Measurements from ENCODE around the gene TRAF2. TPM values are rescaled to one million over a fixed set of nuclear protein-coding genes. Genes with fewer than 3 reads are reported as not detected.

Gene TRAF2
- total RNA-seq, 4 donors from 2014 or later, result 5.0 to 10.8 (median 10.6) TPM

- H3K4me1 ChIP-seq, result peaks cover 0 to 47% (median 20%) of the 10 kb centered on the region in 4 donors
- H3K36me3 ChIP-seq, result no peaks in the 10 kb centered on the region
- peak overlapping the region in 3 of 4 donors; percentile 42 to 88 (median 52) for H3K27ac ChIP-seq
- no peaks in the 10 kb centered on the region for H3K27me3 ChIP-seq
- WGBS, 2 donors, result 73 to 88% methylated on average over 23 to 38 of the region's 44 CpGs
- TF ChIP-seq, protein P1, sequence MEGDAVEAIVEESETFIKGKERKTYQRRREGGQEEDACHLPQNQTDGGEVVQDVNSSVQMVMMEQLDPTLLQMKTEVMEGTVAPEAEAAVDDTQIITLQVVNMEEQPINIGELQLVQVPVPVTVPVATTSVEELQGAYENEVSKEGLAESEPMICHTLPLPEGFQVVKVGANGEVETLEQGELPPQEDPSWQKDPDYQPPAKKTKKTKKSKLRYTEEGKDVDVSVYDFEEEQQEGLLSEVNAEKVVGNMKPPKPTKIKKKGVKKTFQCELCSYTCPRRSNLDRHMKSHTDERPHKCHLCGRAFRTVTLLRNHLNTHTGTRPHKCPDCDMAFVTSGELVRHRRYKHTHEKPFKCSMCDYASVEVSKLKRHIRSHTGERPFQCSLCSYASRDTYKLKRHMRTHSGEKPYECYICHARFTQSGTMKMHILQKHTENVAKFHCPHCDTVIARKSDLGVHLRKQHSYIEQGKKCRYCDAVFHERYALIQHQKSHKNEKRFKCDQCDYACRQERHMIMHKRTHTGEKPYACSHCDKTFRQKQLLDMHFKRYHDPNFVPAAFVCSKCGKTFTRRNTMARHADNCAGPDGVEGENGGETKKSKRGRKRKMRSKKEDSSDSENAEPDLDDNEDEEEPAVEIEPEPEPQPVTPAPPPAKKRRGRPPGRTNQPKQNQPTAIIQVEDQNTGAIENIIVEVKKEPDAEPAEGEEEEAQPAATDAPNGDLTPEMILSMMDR (IDR thresholded peaks at IDR 0.05), result no peak
- TF ChIP-seq EP300 (IDR thresholded peaks at IDR 0.05), result no peak
- no peak for TF ChIP-seq POLR2A (IDR thresholded peaks at IDR 0.05)
- no peak overlapping the region for H3K4me3 ChIP-seq
- no peaks in the 10 kb centered on the region for H3K9me3 ChIP-seq
- DNase-seq (ENCODE audit: low spot score in 2 of 2), result no peak
Measured at GRCh38 chr9:136952876-136953770, 66.8 kb downstream of the TRAF2 start.

DNA sequence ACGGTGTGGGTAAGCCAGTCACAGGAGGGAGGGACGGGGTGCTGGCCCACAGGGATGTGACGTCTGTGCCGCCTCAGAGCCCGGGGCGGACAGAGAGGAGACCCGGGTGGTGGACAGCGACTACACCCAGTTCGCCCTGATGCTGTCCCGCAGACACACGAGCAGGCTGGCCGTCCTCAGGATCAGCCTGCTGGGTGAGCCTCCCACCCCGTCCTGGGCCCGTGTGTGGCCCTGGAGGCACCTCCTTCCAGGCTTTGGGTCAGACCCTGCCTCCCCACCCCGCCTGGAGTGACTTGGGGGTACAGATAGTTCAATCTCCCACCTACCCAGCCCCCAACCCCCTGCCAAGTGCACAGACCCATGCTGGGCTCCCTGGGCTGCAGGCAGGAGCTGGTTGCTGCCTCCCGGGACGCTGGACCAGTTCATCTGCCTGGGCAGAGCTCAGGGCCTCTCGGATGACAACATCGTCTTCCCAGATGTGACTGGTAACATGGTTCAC lies 67.5 kb downstream of the TRAF2 start:
- DNase-seq (ENCODE audit: low spot score in 2 of 2), result no peak
- Histone ChIP-seq H3K27ac (peak overlapping the region in 1 of 4 donors; percentile 41), H3K36me3 (no peaks in the 10 kb centered on the region), H3K4me1 (peaks cover 0 to 47% (median 15%) of the 10 kb centered on the region in 4 donors), H3K4me3 (no peak overlapping the region), H3K27me3 (no peaks in the 10 kb centered on the region), H3K9me3 (no peaks in the 10 kb centered on the region)
- WGBS, 2 donors, result 76 to 84% methylated on average over 9 to 19 of the region's 19 CpGs
- no peak for TF ChIP-seq POLR2A (IDR thresholded peaks at IDR 0.05)
- TF ChIP-seq EP300 (IDR thresholded peaks at IDR 0.05), result no peak
- TF ChIP-seq, protein P1 (IDR thresholded peaks at IDR 0.05), result no peak

DNA sequence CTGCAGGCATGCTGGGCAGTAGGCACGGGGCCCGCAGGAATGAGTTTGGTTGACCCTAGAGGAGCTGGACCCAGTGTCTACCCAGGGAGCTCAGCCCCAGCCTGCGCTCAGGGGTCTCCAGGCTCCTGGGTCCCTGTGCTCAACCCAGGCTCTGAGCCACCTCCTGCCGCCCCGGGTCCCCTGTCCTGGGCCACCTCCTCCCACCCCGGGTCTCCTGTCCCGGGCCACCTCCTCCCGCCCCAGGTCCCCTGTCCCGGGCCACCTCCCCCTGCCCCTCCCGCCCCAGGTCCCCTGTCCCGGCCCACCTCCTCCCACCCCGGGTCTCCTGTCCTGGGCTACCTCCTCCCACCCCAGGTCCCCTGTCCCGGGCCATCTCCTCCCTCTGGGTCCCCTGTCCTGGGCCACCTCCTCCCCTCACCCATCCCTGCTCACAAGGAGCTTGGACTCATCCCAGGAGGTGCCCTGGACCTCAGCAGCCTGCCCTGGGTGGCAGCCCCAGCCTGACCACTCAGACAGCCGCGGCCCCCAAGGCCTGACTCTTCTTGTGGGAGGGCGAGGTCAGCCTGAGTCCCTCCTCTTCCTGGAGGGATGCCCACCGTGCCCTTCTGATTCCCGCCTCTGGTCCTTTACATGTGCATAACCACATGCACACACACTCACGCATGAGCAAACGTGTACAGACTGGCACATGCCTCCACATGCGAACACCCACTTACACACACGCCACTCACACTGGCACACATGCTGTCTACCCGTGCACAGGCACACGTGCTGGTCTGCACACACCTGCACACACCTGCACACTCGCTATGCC lies 68.2 kb downstream of the TRAF2 start:
- Histone ChIP-seq H3K4me3 (no peak overlapping the region), H3K27me3 (no peaks in the 10 kb centered on the region), H3K9me3 (no peaks in the 10 kb centered on the region), H3K4me1 (peaks cover 0 to 47% (median 15%) of the 10 kb centered on the region in 4 donors), H3K27ac (peak overlapping the region in 1 of 4 donors; percentile 41), H3K36me3 (no peaks in the 10 kb centered on the region)
- TF ChIP-seq POLR2A (IDR thresholded peaks at IDR 0.05), result no peak
- TF ChIP-seq, protein P1 (IDR thresholded peaks at IDR 0.05), result no peak
- no peak for DNase-seq (ENCODE audit: low spot score in 2 of 2)
- 84 to 86% methylated on average over 24 of the region's 25 CpGs for WGBS, 2 donors

DNA sequence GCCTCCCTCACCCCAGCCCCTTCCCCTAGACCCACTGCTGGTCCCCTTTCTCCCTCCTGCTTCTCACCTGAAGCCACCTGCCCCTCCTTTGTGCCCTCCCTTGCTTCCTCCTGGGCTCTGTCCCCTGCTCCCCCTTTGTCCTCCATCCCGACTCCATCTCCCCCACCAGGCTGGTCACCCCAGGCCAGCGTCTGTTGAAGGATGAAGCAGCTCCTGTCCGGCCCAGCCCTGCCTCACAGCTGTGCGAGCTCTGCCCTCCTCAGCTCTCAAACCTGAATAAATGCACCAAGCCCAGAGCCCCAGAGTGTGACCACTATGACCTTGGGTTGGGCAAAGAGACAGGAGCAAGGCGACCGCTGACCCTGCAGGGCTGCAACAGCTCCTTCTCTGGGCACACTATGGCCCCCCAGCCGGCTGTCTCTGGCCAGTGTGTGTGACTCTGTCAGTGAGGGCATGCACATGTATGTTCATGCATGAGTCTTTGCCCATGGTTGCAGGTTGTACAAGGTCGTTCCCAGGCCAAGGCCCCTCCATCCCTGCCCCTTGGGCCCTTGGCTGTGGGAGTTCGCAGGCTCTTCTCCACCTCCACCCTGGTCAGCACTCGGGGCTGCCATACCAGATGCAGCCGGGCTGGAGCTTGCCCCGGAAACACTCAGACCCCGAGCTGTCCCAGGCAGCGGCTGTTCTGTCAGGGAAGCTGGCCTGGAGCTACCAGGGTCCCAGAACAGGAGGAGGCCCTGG lies 69.1 kb downstream of the TRAF2 start:
- WGBS, 2 donors, result 84% methylated on average over 13 to 14 of the region's 14 CpGs
- TF ChIP-seq EP300 (IDR thresholded peaks at IDR 0.05), result no peak
- TF ChIP-seq POLR2A (IDR thresholded peaks at IDR 0.05), result no peak
- TF ChIP-seq, protein P1 (IDR thresholded peaks at IDR 0.05), result no peak
- no peak overlapping the region for H3K27ac ChIP-seq
- no peaks in the 10 kb centered on the region for H3K36me3 ChIP-seq
- H3K27me3 ChIP-seq, result no peaks in the 10 kb centered on the region
- peaks cover 0 to 47% (median 19%) of the 10 kb centered on the region in 4 donors for H3K4me1 ChIP-seq
- no peak overlapping the region for H3K4me3 ChIP-seq
- H3K9me3 ChIP-seq, result no peaks in the 10 kb centered on the region
- DNase-seq (ENCODE audit: low spot score in 2 of 2), result no peak

Measured in tibial nerve (tissue), 4 donors.